GM18907 (cell line): ENCODE results near the gene NDUFA8.

Source experiments
- ATAC-seq: cut with Tn5 transposase; IDR thresholded peaks from one replicate; pipeline ENCODE4 v1.9.1; 2021; ENCODE audit warnings: mild to moderate bottlenecking, moderate library complexity; ENCODE audit not compliant: unreplicated experiment

NDUFA8 gene

GRCh38 chr9:122140368-122141193 is 19.0 kb downstream of the NDUFA8 start:
- no peak for ATAC-seq

- ATAC-seq: no peak
Observed at GRCh38 chr9:122138560-122139268, 20.9 kb downstream of the NDUFA8 start.

GRCh38 chr9:122135529-122135859 is 24.1 kb downstream of the NDUFA8 start:
- ATAC-seq: no peak

- no peak for ATAC-seq
Observed at GRCh38 chr9:122134822-122135528, 24.6 kb downstream of the NDUFA8 start.

GRCh38 chr9:122133984-122134535 is 25.5 kb downstream of the NDUFA8 start:
- ATAC-seq: no peak

GRCh38 chr9:122133263-122133983 is 26.2 kb downstream of the NDUFA8 start:
- no peak for ATAC-seq

- ATAC-seq: no peak
Observed at GRCh38 chr9:122132539-122132938, 27.0 kb downstream of the NDUFA8 start.

- no peak for ATAC-seq
Observed at GRCh38 chr9:122131401-122132001, 28.1 kb downstream of the NDUFA8 start.

- no peak for ATAC-seq
Observed at GRCh38 chr9:122130837-122131236, 28.7 kb downstream of the NDUFA8 start.

- ATAC-seq: no peak
Observed at GRCh38 chr9:122129969-122130368, 29.6 kb downstream of the NDUFA8 start.

GRCh38 chr9:122128969-122129343 is 30.6 kb downstream of the NDUFA8 start:
- ATAC-seq: no peak

- no peak for ATAC-seq
Observed at GRCh38 chr9:122128007-122128968, 31.3 kb downstream of the NDUFA8 start.

GRCh38 chr9:122127396-122127798 is 32.2 kb downstream of the NDUFA8 start:
- ATAC-seq: no peak

GRCh38 chr9:122126331-122127261 is 33.0 kb downstream of the NDUFA8 start:
- ATAC-seq: no peak

GRCh38 chr9:122125509-122126330 is 33.9 kb downstream of the NDUFA8 start:
- no peak for ATAC-seq

GRCh38 chr9:122125158-122125508 is 34.4 kb downstream of the NDUFA8 start:
- ATAC-seq: peak; percentile 70

- no peak for ATAC-seq
Observed at GRCh38 chr9:122124528-122124927, 35.1 kb downstream of the NDUFA8 start.
